Neural progenitor cell (in vitro differentiated cells): ENCODE measurements around the gene ZBTB24.

ENCODE experiments used
- CTCF ChIP-seq: fragments of 200-600 bp; sonication (generic); IDR thresholded peaks from 2 replicates; pipeline ENCODE4 v1.5.1; 2017; ENCODE audit warnings: antibody characterized with exemption, mild to moderate bottlenecking
- EZH2 ChIP-seq: fragments of 200-600 bp; sonication (generic); IDR thresholded peaks from 2 replicates; pipeline ENCODE4 v1.6.1; 2017; ENCODE audit warnings: antibody characterized with exemption, mild to moderate bottlenecking, moderate library complexity

GRCh38 chr6:109477184-109477583 lies 5.8 kb downstream of the ZBTB24 start:
- TF ChIP-seq CTCF (no peak), EZH2 (no peak)
